Esophagus squamous epithelium (tissue), 5 donors: Measurements from ENCODE around the gene E4F1. TPM values are rescaled to one million over a fixed set of nuclear protein-coding genes. Genes with fewer than 3 reads are reported as not detected.

Experiments used
- DNase-seq: peaks from one replicate; lab custom pipeline; 2025; lab: John Stamatoyannopoulos, UW
- H3K27ac ChIP-seq, 4 donors: fragments of 200-600 bp; sonication (generic); one replicate each; pipeline ENCODE4 v1.5.1; 2016 to 2019; ENCODE audit warnings: mild to moderate bottlenecking in 1 of 4
- H3K27me3 ChIP-seq, 4 donors: fragments of 200-600 bp; sonication (generic); 1 replicate in 3 of 4; 2 replicates in 1 of 4; pipeline versions ENCODE4 v1.5.1 to v1.6.0; 2017 to 2021; ENCODE audit warnings: antibody characterized with exemption in 1 of 4
- H3K36me3 ChIP-seq, 3 donors: fragments of 200-600 bp; sonication (generic); one replicate each; pipeline ENCODE4 v1.5.1; 2016 to 2019
- H3K4me1 ChIP-seq, 3 donors: fragments of 200-600 bp; sonication (generic); one replicate each; pipeline ENCODE4 v1.5.1; 2017 to 2019
- H3K4me3 ChIP-seq, 4 donors: fragments of 200-600 bp; sonication (generic); 1 replicate in 3 of 4; 2 replicates in 1 of 4; pipeline ENCODE4 v1.5.1; 2016 to 2019; ENCODE audit warnings: mild to moderate bottlenecking in 2 of 4, moderate library complexity in 1 of 4
- H3K9me3 ChIP-seq, 3 donors: fragments of 200-600 bp; sonication (generic); one replicate each; pipeline ENCODE4 v1.5.1; 2016 to 2019
- POLR2A ChIP-seq, 4 donors: fragments of 450-650 bp; IDR thresholded peaks; one replicate each; pipeline ENCODE4 v1.6.1; 2017; ENCODE audit warnings: antibody characterized with exemption in 4 of 4, mild to moderate bottlenecking in 4 of 4, moderate library complexity in 3 of 4
- WGBS, 2 donors: methylation state at CpG; one replicate each; pipeline ENCODE4 v1.1.5; 2018; 5-methylcytosine and 5-hydroxymethylcytosine counted together
- intact Hi-C: fragments of 100-400 bp; cut with DNase I; formaldehyde crosslinking; loops from one replicate; pipeline ENCODE4 v1.15.0; 2022
- total RNA-seq, 4 donors: library from RNA; depleted of rRNA; stranded (reverse); fragments of >200 nt; gene quantifications; one replicate each; pipeline ENCODE4 v1.1.0, GENCODE V29; 2016
- TF ChIP-seq, protein P1 (sequence below), 6 experiments: fragments of 450-650 bp in 4 of 6; fragments of 200-600 bp in 2 of 6; sonication (generic) in 2 of 6; IDR thresholded peaks; one replicate each; pipeline ENCODE4 v1.5.1; 2016 to 2019; ENCODE audit warnings: antibody characterized with exemption in 6 of 6, mild to moderate bottlenecking in 4 of 6, moderate library complexity in 4 of 6
- donor health status: DM: yes; HTN: yes; CAD: no.

The E4F1 gene
- total RNA-seq, 4 donors from 2014 or later: 16.8 to 25.6 (median 19.2) TPM

DNA sequence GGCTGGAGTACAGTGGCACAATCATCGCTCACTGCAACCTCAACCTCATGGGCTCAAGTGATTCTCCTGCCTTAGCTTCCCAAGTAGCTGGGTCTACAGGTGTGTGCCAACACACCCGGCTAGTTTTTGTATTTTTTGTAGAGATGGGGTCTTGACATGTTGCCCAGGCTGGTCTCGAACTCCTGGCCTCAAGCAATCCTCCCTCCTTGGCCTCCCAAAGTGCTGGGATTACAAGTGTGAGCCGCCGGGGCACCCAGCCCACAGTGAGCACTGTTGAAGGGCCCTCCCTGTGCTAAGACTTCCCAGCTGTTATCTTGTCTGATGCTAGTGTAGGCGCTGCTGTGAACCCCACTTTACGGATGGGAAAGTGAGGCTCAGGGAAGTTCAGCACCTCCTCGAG, 35.0 kb upstream of the E4F1 start:
- intact Hi-C loops: no loop called here
- no peak for TF ChIP-seq POLR2A (IDR thresholded peaks at IDR 0.05)
- TF ChIP-seq, protein P1, sequence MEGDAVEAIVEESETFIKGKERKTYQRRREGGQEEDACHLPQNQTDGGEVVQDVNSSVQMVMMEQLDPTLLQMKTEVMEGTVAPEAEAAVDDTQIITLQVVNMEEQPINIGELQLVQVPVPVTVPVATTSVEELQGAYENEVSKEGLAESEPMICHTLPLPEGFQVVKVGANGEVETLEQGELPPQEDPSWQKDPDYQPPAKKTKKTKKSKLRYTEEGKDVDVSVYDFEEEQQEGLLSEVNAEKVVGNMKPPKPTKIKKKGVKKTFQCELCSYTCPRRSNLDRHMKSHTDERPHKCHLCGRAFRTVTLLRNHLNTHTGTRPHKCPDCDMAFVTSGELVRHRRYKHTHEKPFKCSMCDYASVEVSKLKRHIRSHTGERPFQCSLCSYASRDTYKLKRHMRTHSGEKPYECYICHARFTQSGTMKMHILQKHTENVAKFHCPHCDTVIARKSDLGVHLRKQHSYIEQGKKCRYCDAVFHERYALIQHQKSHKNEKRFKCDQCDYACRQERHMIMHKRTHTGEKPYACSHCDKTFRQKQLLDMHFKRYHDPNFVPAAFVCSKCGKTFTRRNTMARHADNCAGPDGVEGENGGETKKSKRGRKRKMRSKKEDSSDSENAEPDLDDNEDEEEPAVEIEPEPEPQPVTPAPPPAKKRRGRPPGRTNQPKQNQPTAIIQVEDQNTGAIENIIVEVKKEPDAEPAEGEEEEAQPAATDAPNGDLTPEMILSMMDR (IDR thresholded peaks at IDR 0.05): no peak
- H3K36me3 ChIP-seq: no peaks in the 10 kb centered on the region
- H3K27ac ChIP-seq: no peak overlapping the region
- no peak for DNase-seq
- no peaks in the 10 kb centered on the region for H3K9me3 ChIP-seq
- peaks cover 0 to 9% (median 0%) of the 10 kb centered on the region in 4 donors for H3K27me3 ChIP-seq
- peaks cover 0 to 15% (median 0%) of the 10 kb centered on the region in 3 donors for H3K4me1 ChIP-seq
- H3K4me3 ChIP-seq: no peak overlapping the region
- WGBS, 2 donors: 89 to 93% methylated on average over 2 of the region's 8 CpGs

DNA sequence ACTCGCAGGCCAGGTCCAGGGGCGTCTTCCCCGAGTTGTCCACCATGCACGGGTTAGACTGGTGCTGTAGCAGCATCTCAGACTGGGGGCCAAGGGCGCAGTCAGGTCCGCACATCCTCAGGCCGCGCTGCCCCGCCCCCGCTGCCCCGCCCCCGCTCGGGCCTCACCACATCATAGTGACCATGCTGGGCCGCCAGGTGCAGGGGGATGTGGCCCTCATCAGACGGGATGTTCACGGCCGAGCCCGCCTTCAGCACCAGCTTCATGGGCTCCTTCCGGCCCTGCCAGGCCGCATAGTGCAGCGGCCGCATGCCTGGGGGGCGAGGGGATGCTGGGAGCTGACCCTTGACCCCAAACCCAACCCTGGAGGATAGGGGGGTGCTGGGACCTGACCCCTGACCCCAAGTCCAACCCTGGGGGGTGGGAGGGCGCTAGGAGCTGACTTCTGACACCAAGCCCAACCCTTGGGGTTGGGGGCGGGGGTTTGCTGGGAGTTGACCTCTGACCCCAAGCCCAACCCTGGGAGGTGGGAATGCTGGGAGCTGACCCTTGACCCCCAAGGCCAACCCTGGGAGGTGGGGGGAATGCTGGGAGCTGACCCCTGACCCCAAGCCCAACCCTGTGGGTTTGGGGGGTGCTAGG, 34.0 kb upstream of the E4F1 start:
- DNase-seq: no peak
- TF ChIP-seq POLR2A (IDR thresholded peaks at IDR 0.05): no peak
- TF ChIP-seq, protein P1 (IDR thresholded peaks at IDR 0.05): no peak
- WGBS, 2 donors: 83 to 86% methylated on average over 3 to 7 of the region's 25 CpGs

DNA sequence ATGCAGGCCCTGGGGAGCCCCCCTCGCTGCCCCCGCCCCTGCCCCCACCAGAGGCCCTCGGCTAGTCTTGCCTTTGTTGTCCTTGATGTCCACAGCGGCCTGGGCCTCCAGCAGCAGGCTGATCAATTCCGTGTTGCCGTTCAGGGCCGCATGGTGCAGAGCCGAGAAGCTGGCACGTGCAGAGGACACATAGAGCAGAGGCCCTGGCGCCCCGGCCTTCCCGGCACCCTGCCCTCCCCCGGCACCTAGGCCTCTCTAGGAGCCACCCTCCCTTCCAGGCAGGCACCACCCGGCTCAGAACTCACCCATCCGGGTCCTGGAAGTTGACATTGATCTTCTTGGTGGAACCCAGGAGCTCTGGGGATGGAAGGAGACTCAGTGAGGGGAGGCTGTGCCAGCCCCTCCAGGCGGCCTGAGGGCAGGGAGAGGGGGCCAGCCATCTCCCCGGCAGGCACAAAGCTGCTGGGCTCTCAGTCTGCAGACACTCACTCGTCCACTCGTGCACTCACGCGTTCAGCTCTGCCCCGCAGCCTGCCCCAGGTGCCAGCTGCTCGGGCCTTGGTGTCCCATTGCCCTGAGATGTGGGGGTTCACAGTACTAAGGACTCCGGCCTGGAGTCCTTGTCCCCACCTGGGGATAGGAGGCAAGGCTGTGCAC, 33.3 kb upstream of the E4F1 start:
- intact Hi-C loops: no loop called here
- H3K9me3 ChIP-seq: no peaks in the 10 kb centered on the region
- WGBS, 2 donors: 40% methylated on average over 1 of the region's 24 CpGs; no CpG with 5 or more reads in 1 of the 2 donors

More for the DNA sequence above, 34.0 kb upstream of the E4F1 start:
- peaks cover 0 to 19% (median under 1%) of the 10 kb centered on the region in 4 donors for H3K27me3 ChIP-seq
- no peaks in the 10 kb centered on the region for H3K9me3 ChIP-seq
- intact Hi-C loops: no loop called here
- H3K36me3 ChIP-seq: no peaks in the 10 kb centered on the region
- H3K4me1 ChIP-seq: peaks cover 0 to 18% (median 0%) of the 10 kb centered on the region in 3 donors
- H3K27ac ChIP-seq: no peak overlapping the region
- H3K4me3 ChIP-seq: no peak overlapping the region

DNA sequence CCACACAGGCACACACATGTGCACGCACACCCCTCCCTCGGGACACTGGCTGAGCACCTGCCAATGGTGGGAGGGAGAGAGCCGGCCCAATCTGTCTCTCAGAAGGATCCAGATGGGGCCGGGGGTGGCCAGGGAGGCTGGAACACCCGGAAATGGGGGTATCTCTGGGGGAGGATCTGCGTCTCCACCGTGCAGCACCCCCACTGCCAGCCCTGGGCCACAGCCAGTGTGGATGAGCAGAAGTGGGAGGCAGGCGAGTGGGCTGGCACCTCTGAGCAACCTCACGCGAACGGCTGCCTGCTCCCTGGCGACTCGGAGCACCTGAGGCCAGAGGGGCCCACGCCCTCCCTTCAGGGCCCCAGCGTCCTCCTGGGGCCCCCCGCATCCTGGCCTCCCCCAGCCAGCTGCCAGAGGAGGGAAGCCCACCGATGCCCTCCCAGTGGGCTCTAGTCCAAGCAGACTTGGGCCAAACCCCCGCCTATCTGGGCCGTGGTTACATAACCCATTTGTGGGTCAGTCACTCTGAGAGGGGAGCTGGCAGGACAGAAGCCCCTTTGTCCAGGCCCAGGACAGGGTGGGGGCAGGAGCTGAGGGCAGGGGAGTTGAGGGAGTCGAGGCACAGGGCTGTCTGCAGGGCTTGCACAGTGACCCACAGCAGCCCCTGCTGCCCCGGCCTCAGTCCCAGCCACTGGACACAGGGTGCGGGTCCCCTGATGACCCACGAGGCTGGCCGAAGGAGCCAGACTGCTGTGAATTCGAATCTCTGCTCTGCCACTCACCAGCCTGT, 32.5 kb upstream of the E4F1 start:
- Histone ChIP-seq H3K27me3 (peaks cover 7 to 34% (median 14%) of the 10 kb centered on the region in 4 donors), H3K36me3 (no peaks in the 10 kb centered on the region), H3K9me3 (no peaks in the 10 kb centered on the region), H3K4me1 (peaks cover 11 to 33% (median 14%) of the 10 kb centered on the region in 3 donors), H3K27ac (no peak overlapping the region), H3K4me3 (no peak overlapping the region)
- WGBS, 2 donors: 20 to 57% methylated on average over 1 to 6 of the region's 25 CpGs
- TF ChIP-seq, protein P1 (IDR thresholded peaks at IDR 0.05): no peak
- no peak for TF ChIP-seq POLR2A (IDR thresholded peaks at IDR 0.05)
- intact Hi-C loops: no loop called here
- no peak for DNase-seq

More for the DNA sequence above, 33.3 kb upstream of the E4F1 start:
- DNase-seq: no peak
- TF ChIP-seq POLR2A (IDR thresholded peaks at IDR 0.05): no peak
- TF ChIP-seq, protein P1 (IDR thresholded peaks at IDR 0.05): no peak
- Histone ChIP-seq H3K27me3 (peaks cover 0 to 27% (median 7%) of the 10 kb centered on the region in 4 donors), H3K27ac (no peak overlapping the region), H3K36me3 (no peaks in the 10 kb centered on the region), H3K4me1 (peaks cover 3 to 25% (median 6%) of the 10 kb centered on the region in 3 donors), H3K4me3 (no peak overlapping the region)
